Tibial nerve (tissue), 4 donors: ENCODE data around the gene LTB4R2. TPM values are rescaled to one million over a fixed set of nuclear protein-coding genes. Genes with fewer than 3 reads are reported as not detected.

Experiments
- DNase-seq, 2 donors: peaks; one replicate each; pipeline ENCODE4 v3.0.0-alpha.2; 2019; ENCODE audit warnings: low spot score in 2 of 2
- H3K27ac ChIP-seq, 4 donors: fragments of 200-600 bp; sonication (generic) in 3 of 4; one replicate each; pipeline ENCODE4 v1.5.1; 2017 to 2019; ENCODE audit warnings: mild to moderate bottlenecking in 1 of 4
- H3K27me3 ChIP-seq, 2 donors: fragments of 200-600 bp; sonication (generic) in 1 of 2; one replicate each; pipeline versions ENCODE4 v1.5.1 to v1.6.0; 2017 to 2019
- H3K36me3 ChIP-seq, 3 donors: fragments of 200-600 bp; sonication (generic); one replicate each; pipeline ENCODE4 v1.5.1; 2018 to 2019
- H3K4me1 ChIP-seq, 4 donors: fragments of 200-600 bp; sonication (generic) in 3 of 4; one replicate each; pipeline ENCODE4 v1.5.1; 2017 to 2019
- H3K4me3 ChIP-seq, 4 donors: fragments of 200-600 bp; sonication (generic) in 3 of 4; one replicate each; pipeline ENCODE4 v1.5.1; 2017 to 2019; ENCODE audit warnings: mild to moderate bottlenecking in 1 of 4, moderate library complexity in 1 of 4
- H3K9me3 ChIP-seq, 4 donors: fragments of 200-600 bp; sonication (generic) in 3 of 4; one replicate each; pipeline ENCODE4 v1.5.1; 2017 to 2019
- CTCF ChIP-seq, 5 experiments: fragments of 200-600 bp in 3 of 5; fragments of 450-650 bp in 2 of 5; sonication (generic) in 3 of 5; IDR thresholded peaks; one replicate each; pipeline ENCODE4 v1.5.1; 2016 to 2019; ENCODE audit warnings: antibody characterized with exemption in 5 of 5, mild to moderate bottlenecking in 3 of 5, moderate library complexity in 2 of 5
- EP300 ChIP-seq, 2 donors: sonication (generic); formaldehyde crosslinking; IDR thresholded peaks; one replicate each; pipeline ENCODE4 v1.6.1; 2017; ENCODE audit warnings: antibody characterized with exemption in 2 of 2, mild to moderate bottlenecking in 1 of 2
- POLR2A ChIP-seq, 2 donors: fragments of 450-650 bp; IDR thresholded peaks; one replicate each; pipeline ENCODE4 v1.6.1; 2017; ENCODE audit warnings: antibody characterized with exemption in 2 of 2, mild to moderate bottlenecking in 2 of 2, moderate library complexity in 2 of 2
- WGBS, 2 donors: methylation state at CpG; one replicate each; pipeline ENCODE4 v1.1.5; 2018; 5-methylcytosine and 5-hydroxymethylcytosine counted together
- total RNA-seq, 4 donors: library from RNA; depleted of rRNA; stranded (reverse); fragments of >200 nt; gene quantifications; one replicate each; pipeline ENCODE4 v1.1.0, GENCODE V29; 2016

Gene LTB4R2
- total RNA-seq, 4 donors from 2014 or later: 15.5 to 31.5 (median 20.2) TPM

GRCh38 chr14:24308342-24309124 is 1.4 kb upstream of the LTB4R2 start:
- Histone ChIP-seq H3K27me3 (no peaks in the 10 kb centered on the region), H3K36me3 (peaks cover 7 to 45% (median 35%) of the 10 kb centered on the region in 3 donors), H3K9me3 (no peaks in the 10 kb centered on the region), H3K4me3 (no peak overlapping the region), H3K4me1 (peaks cover 0 to 52% (median 24%) of the 10 kb centered on the region in 4 donors), H3K27ac (no peak overlapping the region)
- WGBS, 2 donors: 80 to 85% methylated on average over 7 of the region's 7 CpGs
- TF ChIP-seq EP300 (IDR thresholded peaks at IDR 0.05) (no peak), CTCF (IDR thresholded peaks at IDR 0.05) (no peak), POLR2A (IDR thresholded peaks at IDR 0.05) (no peak)
- DNase-seq: no peak

GRCh38 chr14:24310265-24310645 is 315 bp downstream of the LTB4R2 start:
- WGBS, 2 donors: 35 to 85% methylated on average over 1 to 4 of the region's 5 CpGs
- no peak for DNase-seq
- TF ChIP-seq CTCF (IDR thresholded peaks at IDR 0.05) (no peak), POLR2A (IDR thresholded peaks at IDR 0.05) (no peak), EP300 (IDR thresholded peaks at IDR 0.05) (no peak)

GRCh38 chr14:24310646-24311604 is 985 bp downstream of the LTB4R2 start, which contains the start of gene LTB4R:
Gene LTB4R (plus strand): TSS chr14:24311502. CDS start chr14:24315652, 4,150 bp downstream.
- no peak for DNase-seq
- peak in 1 of 2 donors; percentile 4 for TF ChIP-seq EP300 (IDR thresholded peaks at IDR 0.05)
- peak; percentile 22 to 72 (median 51) for TF ChIP-seq CTCF (IDR thresholded peaks at IDR 0.05)
- TF ChIP-seq POLR2A (IDR thresholded peaks at IDR 0.05): peak in 1 of 2 donors; percentile 10
- no peaks in the 10 kb centered on the region for H3K9me3 ChIP-seq
- H3K4me3 ChIP-seq: peak within 1 kb of the TSS; percentile 41 to 76 (median 58)
- WGBS, 2 donors: 11 to 24% methylated on average over 25 to 54 of the region's 99 CpGs
- peak within 1 kb of the TSS; percentile 40 to 90 (median 80) for H3K27ac ChIP-seq
- H3K4me1 ChIP-seq: peaks cover 0 to 72% (median 30%) of the 10 kb centered on the region in 4 donors
- H3K27me3 ChIP-seq: peaks cover 0 to 2% of the 10 kb centered on the region in 2 donors
- peaks cover 0 to 21% (median 17%) of the 10 kb centered on the region in 3 donors for H3K36me3 ChIP-seq

More at GRCh38 chr14:24310265-24310645, 315 bp downstream of the LTB4R2 start:
- Histone ChIP-seq H3K27ac (peak overlapping the region in 3 of 4 donors; percentile 0 to 90 (median 79)), H3K27me3 (no peaks in the 10 kb centered on the region), H3K4me3 (peak overlapping the region; percentile 41 to 76 (median 58)), H3K9me3 (no peaks in the 10 kb centered on the region), H3K36me3 (peaks cover 0 to 28% (median 23%) of the 10 kb centered on the region in 3 donors), H3K4me1 (peaks cover 0 to 68% (median 30%) of the 10 kb centered on the region in 4 donors)

GRCh38 chr14:24311837-24312615 is 2.1 kb downstream of the LTB4R2 start:
- H3K4me1 ChIP-seq: peaks cover 0 to 83% (median 35%) of the 10 kb centered on the region in 4 donors
- no peaks in the 10 kb centered on the region for H3K9me3 ChIP-seq
- peak overlapping the region; percentile 41 to 76 (median 58) for H3K4me3 ChIP-seq
- no peak for DNase-seq
- H3K27me3 ChIP-seq: peaks cover 0 to 13% of the 10 kb centered on the region in 2 donors
- 89 to 96% methylated on average over 1 of the region's 1 CpG for WGBS, 2 donors
- peaks cover 0 to 10% (median 6%) of the 10 kb centered on the region in 3 donors for H3K36me3 ChIP-seq
- TF ChIP-seq POLR2A (IDR thresholded peaks at IDR 0.05) (no peak), EP300 (IDR thresholded peaks at IDR 0.05) (no peak), CTCF (IDR thresholded peaks at IDR 0.05) (no peak)
- peak overlapping the region in 3 of 4 donors; percentile 79 to 90 (median 80) for H3K27ac ChIP-seq
